RKO (cell line): ENCODE measurements around the gene PCDH1.
"Not testable (repeated sequence)": the region's sequence is repeated elsewhere in the genome, so short reads cannot be mapped to it uniquely, and the experiment has no call there.

Source experiments
- DNase-seq: peaks from one replicate; pipeline ENCODE4 v3.0.0-alpha.2; 2016; ENCODE audit warnings: low spot score

The PCDH1 gene

DNA sequence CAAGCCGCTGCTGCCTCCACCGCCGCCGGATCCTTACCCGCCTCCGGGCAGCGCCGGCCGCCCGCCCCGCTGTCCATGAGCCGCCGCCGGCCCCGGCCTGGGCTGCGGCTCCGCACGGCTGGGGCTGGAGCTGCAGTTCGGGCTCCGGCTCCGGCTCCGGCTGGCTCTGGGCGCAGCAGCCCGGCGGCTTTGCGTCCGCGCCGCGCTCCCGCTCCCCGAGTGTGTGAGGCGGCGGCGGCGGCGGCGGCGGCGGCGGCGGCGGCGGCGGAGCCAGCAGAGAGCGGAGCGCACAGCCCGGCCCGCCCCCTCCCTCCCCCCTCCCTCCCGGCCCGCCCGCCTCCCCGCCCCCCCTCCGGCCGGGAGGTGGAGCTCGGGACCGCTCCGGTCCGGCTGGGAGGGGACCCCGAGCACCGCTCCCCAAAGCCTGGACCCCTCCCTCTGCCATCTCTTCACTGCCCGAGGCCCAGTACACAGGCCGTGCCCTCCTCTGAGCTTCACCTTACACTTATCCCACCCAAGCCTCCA is at the start of gene PCDH1:
PCDH1 (minus strand) TSS at position 225 of the 525 bp plus-strand sequence; CDS start at position 77, 148 bp downstream.
- DNase-seq: peak; percentile 32

DNA sequence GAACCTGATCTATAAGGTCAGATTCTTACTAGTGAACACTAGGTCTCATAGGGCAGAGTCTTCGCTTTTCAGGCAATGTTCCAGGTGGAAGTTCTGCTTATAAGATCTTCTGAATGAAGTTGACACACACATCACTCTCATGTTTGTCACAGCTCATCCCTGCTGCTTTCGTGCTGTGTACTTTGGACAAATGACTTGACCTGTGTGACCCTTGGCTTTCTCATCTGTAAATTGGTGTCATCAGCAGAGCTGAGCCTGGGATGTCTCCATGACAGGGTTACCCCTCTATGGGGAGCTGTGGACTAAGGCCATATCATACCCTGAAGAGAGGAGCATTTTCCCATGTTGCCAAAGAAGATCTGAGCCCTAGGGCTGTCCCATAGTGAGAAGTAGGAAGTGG is 48.2 kb upstream of the PCDH1 start:
- DNase-seq: no peak

DNA sequence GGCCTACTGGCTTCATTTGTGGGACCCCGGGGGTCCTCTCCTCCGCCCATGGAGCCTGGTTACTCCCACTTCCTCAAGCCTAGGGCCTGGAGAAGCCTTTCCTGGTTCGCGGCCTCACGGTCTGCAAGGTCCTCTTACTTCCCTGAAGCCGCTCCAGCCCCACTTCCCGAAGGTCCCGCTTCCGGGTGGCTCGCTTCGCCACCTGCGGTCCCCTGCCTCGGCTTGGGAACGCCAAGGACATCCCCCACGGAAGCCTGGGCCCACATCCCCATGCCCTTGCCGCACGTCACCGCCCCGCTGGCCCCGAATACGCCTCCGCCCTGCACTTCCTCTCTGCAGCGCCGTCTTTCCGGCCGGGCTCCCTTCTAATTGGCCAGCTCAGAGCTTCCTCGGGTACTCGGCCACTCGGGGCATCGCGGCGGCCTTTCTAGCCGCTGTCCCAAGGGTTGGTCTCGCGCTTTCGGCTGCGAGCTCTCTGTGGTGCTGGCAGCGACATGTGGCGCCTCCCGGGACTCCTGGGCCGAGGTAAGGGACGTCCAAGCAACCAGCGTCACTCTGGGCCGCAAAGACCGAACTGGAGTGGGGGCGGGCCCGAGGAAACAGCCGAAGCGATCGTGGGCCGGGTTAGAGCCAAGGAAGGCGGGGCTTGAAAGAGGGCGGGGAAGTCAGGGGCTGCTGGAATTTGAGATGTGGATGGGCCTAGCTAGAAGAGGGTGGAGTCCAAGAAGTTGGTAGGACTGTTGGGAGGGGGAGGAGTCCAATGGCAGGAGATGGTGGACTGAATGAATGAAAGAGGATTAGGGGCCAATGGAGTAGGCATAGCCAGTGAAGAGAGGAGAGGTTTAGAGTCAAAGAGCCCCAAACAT is 45.5 kb upstream of the PCDH1 start, which contains the start of gene DELE1:
DELE1 (plus strand) TSS at position 424 of the 866 bp plus-strand sequence; CDS start at position 495, 71 bp downstream.
- DNase-seq: peak; percentile 94

DNA sequence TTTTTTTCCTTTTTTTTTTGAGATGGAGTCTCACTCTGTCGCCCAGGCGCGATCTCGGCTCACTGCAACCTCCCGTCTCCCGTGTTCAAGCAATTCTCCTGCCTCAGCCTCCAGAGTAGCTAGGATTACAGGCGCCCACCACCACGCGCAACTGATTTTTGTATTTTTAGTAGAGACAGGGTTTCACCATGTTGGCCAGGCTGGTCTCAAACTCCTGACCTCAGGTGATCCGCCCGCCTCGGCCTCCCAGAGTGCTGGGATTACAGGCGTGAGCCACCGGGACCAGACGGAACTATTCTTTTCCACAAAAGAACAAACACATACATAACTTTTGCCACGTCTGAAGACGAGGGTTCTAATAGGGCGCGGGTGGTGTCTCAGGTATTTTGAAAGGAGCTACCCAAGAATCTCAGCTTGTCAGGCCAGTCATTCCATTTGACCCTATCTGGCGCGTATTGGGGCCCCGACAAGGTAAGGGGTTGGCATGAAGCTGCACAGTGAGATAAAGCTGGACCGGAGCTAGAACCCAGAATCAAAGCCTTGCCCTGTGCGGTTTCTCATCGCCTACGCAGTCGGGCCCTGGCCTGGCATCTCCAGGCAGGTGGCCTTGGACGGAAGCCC is 44.7 kb upstream of the PCDH1 start:
- not testable (repeated sequence) for DNase-seq

DNA sequence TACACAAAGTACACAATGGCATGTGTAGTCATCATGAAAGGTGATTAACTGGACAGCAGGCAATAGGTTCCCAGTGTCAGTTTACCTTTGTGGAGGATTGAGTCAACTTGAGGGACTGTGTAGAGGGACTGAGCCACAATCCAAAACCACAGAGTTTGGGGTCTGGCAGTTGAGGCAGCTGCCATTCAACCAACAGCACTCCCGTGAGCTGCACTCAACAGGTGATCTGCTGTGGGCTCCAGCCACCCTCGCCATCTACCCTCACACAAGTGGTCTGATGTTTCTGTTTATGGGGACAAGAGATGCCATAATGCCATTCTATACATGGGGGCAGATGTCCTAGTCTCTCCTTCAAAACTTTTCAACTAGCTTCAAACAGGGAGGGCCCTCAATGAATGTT is 42.6 kb upstream of the PCDH1 start:
- DNase-seq: no peak

DNA sequence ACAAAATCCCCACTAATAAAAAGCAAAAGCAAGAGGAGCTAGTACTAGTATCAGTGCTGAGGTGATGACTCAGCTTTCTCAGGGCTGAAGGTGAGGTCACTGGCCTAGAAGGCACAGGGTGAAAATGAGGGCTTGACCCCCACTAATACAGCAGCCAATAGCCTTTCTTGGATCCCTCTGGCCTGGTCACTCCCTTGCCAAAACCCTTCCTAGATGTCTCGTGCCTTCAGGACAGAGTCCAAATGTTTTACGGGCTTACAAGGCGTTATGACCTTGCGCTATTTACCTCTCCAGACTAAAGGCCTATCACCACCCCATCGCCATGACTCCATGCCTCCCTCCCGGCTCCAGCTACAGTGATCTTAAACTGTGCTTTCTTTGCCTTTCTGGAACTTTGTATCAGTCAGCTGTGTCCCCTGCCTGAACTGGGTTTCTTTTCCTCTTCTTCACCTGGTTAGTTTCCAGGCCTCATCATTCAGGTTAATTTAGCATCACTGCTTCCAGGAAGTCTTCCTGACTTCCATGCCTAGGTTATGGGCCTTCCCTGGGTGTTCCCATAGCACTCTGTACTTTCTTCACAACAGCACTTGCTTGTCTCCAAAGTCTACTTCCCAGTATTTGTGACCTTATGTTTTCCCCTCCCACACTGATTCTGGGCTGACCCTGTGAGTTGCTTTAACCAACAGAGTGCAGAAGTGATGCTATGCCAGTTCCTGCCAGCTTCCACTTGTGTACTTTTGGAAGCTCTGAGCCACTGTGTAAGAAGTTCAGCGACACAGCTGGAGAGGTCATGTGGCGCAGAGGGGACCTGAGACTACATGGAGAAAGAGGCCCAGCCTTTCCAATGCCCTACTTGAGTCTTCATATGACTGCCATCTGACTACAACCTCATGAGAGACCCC is 41.3 kb upstream of the PCDH1 start:
- peak; percentile 21 for DNase-seq

DNA sequence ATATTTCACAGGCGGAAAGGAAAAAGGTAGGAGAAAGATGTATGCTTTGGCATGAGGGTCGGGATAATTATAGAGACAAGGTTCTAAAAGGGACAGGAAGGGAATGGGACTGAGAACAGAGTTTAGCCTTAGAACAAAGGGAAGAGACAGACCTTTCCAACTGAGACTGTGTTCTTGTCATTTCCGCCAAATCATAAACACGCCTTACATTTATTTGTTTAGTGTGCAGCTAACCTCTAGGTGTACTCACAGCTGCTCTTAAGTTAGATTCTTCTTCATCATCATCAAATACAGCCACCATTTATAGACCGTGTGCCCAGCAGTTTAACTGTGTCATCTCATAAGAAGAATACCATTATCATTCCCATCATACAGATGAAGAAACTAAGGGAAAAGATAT is 39.5 kb upstream of the PCDH1 start:
- no peak for DNase-seq

DNA sequence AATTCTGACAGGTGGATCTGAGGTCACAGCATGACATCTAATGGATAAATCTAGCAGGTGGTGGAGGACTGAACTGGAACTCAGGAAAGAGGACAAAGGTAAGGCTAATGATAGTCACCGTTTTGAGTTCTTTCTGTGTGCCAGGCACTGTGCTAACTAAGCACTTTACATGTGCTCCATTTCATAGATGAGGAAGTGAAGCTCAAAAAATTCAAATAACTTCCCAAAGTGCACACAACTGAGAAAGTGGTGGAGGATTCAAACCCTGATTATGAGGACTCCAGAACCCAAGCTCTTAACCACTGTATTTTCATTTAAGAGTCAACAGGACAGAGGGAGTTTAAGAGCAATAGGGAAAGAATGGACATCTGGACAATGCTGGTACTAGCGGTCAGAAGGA is 38.3 kb upstream of the PCDH1 start:
- DNase-seq: no peak

DNA sequence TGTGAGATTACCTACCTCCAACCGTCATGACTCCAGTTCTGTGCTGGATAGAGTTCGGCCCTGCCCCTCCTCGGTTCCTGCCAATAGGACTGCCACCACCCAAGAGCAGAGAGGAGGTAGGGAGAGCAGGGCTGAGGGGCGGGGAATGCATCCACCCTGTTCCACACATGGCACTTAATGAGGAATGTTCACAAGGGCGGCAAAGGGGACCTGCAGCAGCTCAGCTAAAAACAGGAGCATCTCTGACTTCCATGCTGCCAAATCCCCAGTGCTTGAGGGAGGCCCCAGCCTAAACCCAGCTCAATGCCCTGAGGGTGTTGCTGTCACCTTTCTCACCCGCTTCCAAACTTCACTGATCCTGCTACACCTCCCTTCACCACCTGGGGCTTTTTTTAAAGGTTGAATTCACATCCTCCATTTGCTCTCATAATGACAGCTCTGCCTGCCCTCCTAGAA is 37.7 kb upstream of the PCDH1 start:
- no peak for DNase-seq

DNA sequence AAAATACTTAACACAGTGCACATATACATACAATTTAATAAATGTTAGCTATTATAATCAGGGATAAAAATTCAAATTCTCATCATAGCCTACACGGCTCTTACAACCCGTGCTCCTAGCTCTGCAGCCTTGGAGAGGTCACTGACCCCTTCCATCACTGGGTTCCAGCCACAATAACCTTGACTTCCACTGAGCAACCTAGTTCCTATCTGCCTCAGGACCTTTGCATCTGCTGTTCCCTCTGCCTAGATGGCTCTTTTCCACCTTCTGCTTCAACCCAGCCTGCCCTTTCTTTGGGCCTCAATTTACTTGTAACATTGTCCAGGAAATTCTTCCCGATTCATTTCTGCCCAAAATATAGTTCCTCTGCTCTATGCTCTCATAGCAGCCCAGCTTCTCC is 36.6 kb upstream of the PCDH1 start:
- DNase-seq: no peak

DNA sequence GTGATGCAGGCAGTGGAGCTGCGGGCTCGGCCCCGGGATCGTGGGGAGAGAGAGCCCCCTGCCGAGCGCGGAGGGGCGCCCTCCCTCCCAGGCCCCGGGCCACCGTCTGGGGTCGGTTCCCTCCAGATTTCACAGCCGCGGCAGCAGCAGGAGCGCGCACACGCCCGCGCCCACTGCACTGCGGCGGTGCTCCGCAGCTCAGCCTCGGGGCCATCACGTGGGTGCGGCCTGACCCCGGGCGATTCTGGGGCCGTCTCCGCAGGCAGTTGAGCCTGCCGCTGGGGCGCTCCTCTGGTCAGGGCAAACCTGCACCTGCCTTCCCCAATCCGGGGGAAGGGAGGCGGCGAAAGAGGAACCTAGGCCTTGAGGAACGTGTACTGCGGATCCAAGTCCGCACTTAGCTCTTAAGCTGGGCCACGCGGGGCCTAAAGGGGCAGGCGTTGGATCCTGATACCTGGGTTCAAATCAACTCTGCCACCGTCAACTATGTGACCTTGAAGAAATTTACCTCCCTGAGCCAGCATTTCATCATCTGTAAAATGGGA is 36.1 kb upstream of the PCDH1 start:
- DNase-seq: no peak

DNA sequence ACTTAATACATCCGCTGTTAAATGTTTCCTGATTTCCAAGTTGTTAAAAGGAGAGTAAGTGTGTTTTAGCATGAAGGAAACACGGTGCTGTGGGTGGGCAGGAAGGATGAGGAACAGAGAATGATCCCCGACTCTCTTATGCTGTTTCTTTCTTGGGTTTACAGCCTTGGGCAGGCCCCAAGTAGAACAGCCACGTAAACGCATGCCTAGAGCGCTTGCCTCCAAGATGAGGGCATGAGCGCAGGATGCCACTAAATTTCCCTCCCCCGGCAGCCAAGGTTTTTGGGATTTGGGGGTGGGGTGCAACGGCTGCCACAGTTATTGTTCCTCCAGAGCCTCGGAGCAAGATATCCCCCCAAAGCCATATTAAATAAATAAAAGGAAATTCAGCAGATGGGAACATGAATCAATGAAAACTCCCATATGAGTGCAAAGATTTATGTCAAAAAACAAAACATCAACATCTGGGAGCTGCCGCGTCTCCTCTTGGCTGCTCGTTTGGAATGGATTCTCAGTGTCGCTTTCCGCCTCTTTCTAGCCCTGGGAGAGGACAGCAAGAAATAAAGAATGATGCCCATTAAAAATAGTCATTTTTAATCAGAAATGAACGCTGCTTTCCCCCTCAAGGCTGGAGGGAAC is 35.5 kb upstream of the PCDH1 start:
- no peak for DNase-seq

DNA sequence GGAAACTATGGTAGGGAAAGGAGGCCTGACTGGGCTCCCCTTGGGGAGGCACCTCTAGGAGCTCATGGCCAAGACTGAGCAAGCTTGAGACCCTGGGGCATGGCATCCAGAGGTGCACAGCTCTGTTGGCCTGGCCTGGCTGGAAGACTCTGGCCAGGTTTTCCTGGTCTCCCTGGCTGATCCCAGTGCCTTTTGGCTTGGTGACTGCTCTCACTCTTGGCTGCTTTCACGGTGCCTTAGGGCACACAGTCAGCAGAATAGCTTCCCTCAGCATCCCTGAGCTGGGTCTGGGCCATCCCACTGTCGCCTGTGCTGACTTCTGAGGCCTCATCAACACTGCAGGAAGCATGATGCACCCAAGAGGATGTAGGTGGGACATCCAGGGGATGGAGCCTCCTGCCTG is 32.1 kb upstream of the PCDH1 start:
- no peak for DNase-seq

DNA sequence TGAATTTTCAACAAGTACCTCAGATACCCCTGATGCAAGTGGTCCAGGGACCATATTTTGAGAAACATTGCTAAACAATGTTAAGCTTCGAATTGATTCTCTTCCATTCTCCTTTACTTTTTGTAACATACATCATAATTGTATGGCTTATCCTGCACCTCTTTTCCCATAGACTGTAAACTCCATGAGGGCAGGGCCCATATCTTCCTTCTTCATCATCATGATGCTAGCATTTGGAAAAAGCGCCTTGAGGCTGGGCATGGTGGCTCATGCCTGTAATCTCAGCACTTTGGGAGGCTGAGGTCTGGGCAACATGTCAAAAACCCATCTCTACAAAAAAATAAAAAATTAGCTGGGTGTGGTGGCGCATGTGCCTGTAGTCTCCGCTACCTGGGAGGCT is 31.0 kb upstream of the PCDH1 start:
- DNase-seq: no peak

DNA sequence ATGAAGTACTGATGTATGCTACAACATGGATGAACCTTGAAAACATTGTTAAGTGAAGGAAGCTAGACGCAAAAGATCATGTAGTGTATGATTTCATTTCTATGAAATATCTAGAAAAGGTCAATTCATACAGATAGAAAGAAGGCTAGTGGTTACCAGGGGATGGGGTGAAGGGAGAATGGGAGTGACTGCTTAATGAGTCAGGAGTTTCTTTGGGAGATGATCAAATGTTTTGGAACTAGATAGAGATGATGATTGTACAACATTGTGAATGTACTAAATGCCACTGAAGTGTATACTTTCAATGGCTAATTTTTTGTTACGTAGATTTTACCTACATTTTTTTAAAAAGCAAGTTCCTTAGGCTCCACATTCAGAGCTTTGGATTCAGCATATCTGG is 30.6 kb upstream of the PCDH1 start:
- peak; percentile 51 for DNase-seq

DNA sequence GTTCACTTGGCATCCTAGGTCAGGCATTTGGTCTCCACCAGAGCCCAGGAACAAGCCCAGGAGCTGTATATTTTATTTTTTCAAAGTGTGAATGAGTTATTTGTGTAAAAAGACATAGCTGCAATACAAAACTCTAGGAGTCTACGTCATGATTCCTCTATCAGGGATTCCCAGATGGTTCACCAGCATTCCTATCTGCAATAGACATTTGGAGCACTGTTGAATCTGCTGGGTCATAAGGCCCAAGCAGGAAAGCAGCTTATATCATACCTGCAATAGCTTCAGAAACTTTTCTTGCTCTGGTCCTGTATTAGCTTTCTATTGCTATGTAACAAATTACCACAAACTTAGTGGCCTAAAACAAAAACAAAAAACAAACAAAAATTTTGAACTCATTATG is 28.8 kb upstream of the PCDH1 start:
- no peak for DNase-seq

DNA sequence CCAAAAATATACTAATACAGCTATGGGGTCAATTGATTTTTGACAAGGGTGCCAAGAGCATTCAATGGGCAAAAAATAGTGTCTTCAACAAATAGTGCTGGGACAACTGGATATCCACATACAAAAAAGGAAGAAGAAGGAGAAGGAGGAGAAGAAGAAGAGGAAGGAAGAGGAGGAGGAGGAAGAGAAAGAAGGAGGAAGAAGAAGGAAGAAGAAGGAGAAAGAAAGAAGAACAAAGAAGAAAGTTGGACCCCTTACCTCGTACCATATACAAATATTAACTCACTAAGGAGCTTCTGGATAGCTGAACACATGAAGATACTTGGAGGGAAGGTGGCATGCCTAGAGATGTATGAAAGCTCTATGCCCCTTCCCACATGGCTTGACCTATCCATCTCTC is 28.3 kb upstream of the PCDH1 start:
- DNase-seq: no peak

DNA sequence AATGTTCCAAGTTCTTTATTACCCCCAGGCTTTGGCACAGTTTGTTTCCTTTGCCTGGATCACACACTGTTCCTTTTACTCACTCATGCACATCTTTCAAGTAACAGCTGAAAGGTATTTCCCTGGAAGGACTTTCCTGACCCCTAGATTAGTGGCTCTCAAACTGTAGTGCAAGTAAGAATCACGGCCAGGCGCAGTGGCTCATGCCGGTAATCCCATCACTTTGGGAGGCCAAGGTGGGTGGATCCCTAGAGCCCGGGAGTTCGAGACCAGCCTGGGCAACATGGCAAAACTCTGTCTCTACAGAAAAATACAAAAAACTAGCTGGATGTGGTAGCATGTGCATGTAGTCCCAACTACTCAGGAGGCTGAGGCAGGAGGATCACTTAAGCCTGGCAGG is 26.3 kb upstream of the PCDH1 start:
- DNase-seq: no peak

DNA sequence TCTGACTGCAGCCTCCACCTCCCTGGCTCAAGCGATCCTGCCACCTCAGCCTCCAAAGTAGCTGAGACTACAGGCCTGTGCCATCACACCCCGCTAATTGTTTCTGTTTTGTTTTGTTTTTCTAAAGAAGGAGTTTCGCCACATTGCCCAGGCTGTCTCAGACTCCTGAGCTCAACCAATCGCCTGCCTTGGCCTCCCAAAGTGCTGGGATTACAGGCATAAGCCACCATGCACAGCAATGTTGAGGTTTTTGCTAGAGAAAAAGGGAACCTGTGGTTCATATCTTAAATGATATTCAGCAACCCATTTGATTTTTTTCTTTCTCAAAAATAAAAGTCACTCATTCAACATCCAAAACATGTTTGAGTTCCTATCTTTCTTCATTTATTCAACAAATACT is 25.1 kb upstream of the PCDH1 start:
- DNase-seq: no peak

DNA sequence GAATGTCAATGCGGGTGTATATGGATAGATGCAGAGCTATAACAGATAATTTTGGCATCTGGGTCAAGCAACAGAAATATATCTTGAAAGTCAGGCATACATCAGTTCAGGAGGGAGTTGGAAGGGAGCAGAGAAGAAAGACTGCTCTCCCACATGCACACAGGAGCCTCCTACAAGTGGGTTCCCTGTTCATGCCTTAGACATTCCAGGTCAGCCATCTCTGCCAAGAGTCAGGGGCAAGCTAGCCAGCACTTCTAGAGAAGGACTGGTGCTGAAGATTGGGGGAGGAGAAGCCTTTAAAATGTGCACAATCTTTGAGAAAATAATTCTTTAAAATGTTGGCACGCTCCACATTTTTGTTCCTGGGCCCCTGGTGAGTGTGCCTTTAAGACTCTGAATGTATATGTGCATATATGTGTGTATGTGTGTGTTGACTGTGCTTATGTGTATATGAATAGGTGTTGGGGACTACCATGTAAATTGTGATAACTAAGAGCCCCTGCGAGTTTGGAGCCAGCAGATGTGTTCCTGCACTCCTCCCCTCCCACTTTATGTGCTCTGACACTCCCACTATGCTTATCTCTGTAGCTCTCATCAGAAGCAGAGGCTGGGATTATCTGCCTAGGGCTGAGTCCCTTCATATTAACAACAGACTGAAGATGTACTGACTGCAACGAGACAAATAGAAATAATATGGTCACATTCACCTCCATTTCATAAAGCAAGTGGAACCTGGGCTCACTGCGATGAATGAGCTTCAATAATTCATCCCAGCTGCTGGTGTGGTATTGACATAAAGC is 24.0 kb upstream of the PCDH1 start:
- no peak for DNase-seq
